ENCODE results near the gene ERAP2. TPM values are rescaled to one million over a fixed set of nuclear protein-coding genes. Genes with fewer than 3 reads are reported as not detected.

Gene ERAP2
- total RNA-seq, 2 experiments from 2014 or later = 43.0 to 44.5 TPM

- intact Hi-C loops (cut with micrococcal nuclease) = no loop called here
- Mint-ChIP-seq H3K4me3 (no peak overlapping the region), H3K9me3 (peaks cover 7% of the 10 kb centered on the region), H3K4me1 (ENCODE audit: low read depth) (peaks cover 85% of the 10 kb centered on the region), H3K36me3 (ENCODE audit: low read depth) (peaks cover 18% of the 10 kb centered on the region), H3K27me3 (no peaks in the 10 kb centered on the region), H3K27ac (no peak overlapping the region)
- ATAC-seq (no peak), DNase-seq (no peak)
- no peak for TF ChIP-seq CTCF (IDR thresholded peaks at IDR 0.05)
- POLR2A ChIA-PET = interaction anchor here (1.0 kb wide), 1 partner anchor 30 kb away, joined by 3 read pairs; no protein-coding TSS in a partner anchor
- CTCF ChIA-PET = interaction anchor here (1.0 to 1.5 kb wide), 2 partner anchors 15 to 22 kb away, joined by 3 read pairs; no protein-coding TSS in a partner anchor
Measured at GRCh38 chr5:96968074-96968473, 91.8 kb downstream of the ERAP2 start.

GRCh38 chr5:96968614-96969013 is 92.3 kb downstream of the ERAP2 start:
- peaks cover 83% of the 10 kb centered on the region for H3K4me1 Mint-ChIP-seq (ENCODE audit: low read depth)
- intact Hi-C loops (cut with micrococcal nuclease) = no loop called here
- CTCF ChIA-PET = interaction anchor here (1.0 to 1.1 kb wide), 2 partner anchors 23 to 192 kb away, joined by 3 read pairs; no protein-coding TSS in a partner anchor

More at GRCh38 chr5:96968614-96969013, 92.3 kb downstream of the ERAP2 start:
- POLR2A ChIA-PET = interaction anchor here (1.0 kb wide), 1 partner anchor 31 kb away, joined by 3 read pairs; no protein-coding TSS in a partner anchor
- ATAC-seq (no peak), DNase-seq (no peak)
- no peaks in the 10 kb centered on the region for H3K27me3 Mint-ChIP-seq
- H3K9me3 Mint-ChIP-seq = peaks cover 7% of the 10 kb centered on the region
- peaks cover 18% of the 10 kb centered on the region for H3K36me3 Mint-ChIP-seq (ENCODE audit: low read depth)
- no peak for TF ChIP-seq CTCF (IDR thresholded peaks at IDR 0.05)
- no peak overlapping the region for H3K4me3 Mint-ChIP-seq
- H3K27ac Mint-ChIP-seq = peak overlapping the region; percentile 21

Other genes with a start within 250 kb of the ERAP2 start
- gene CAST, start 214.1 kb upstream of the ERAP2 start, total RNA-seq = 100 to 1,000 TPM; 124 to 131 TPM
- 10 to 100 TPM; 60.1 to 62.3 TPM for gene ERAP1, start 68.6 kb upstream of the ERAP2 start, total RNA-seq
- gene LNPEP, start 59.6 kb downstream of the ERAP2 start, total RNA-seq = 10 to 100 TPM; 51.2 to 53.7 TPM

Data from activated CD8-positive, alpha-beta T cell treated with anti-CD3 and anti-CD28 coated beads for 36 hours (primary cell).